ENCODE measurements around the gene EVC.

DNA sequence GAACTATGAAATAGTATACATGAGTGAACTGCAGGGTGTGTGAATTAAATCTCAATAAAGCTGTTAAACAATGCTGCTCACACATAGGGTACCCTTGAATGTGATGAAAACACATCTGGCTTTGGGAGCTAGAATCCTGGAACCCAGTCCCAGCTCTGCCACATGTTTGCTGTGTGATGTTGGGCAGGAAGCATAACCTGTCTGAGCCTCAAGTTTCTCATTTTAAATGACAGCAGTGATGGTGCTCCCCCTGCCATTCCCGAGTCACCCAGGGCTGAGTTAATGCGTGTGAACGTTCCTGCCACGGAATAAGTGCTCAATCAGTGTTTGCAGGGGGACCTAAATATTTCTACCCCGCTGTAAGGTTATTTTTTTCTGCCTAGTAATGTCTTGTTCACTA lies 10.9 kb downstream of the EVC start:
- no peak for TF ChIP-seq ELF4 (IDR thresholded peaks at IDR 0.05)
- no peak for TF ChIP-seq ZNF384 (IDR thresholded peaks at IDR 0.05)
- no peak for TF ChIP-seq TARDBP (IDR thresholded peaks at IDR 0.05)
- no peak for TF ChIP-seq SUZ12 (IDR thresholded peaks at IDR 0.05)
- TF ChIP-seq CTBP1 (IDR thresholded peaks at IDR 0.05; ENCODE audit: borderline replicate concordance): no peak
- TF ChIP-seq PKNOX1 (IDR thresholded peaks at IDR 0.05): no peak
- TF ChIP-seq FOXA1 (IDR thresholded peaks at IDR 0.05): no peak
- no peak for TF ChIP-seq BHLHE40 (IDR thresholded peaks at IDR 0.05; ENCODE audit: borderline replicate concordance)
- no peak for TF ChIP-seq FOXK2 (IDR thresholded peaks at IDR 0.05)
